BE2C (cell line): Measurements from ENCODE around the gene COBL.
"Not testable (repeated sequence)": the region's sequence is repeated elsewhere in the genome, so short reads cannot be mapped to it uniquely, and the experiment has no call there.

Experiments used
- DNase-seq: peaks from one replicate; pipeline ENCODE4 v3.0.0-alpha.2; 2020
- H3K27me3 ChIP-seq: fragments of 250-450 bp; sonication (Bioruptor Pico); 2 replicates; pipeline ENCODE4 v1.5.1; 2020; ENCODE audit warnings: mild to moderate bottlenecking
- H3K36me3 ChIP-seq: fragments of 250-450 bp; sonication (Bioruptor Pico); 2 replicates; pipeline ENCODE4 v1.5.1; 2020; ENCODE audit warnings: mild to moderate bottlenecking
- H3K4me1 ChIP-seq: fragments of 250-450 bp; sonication (Bioruptor Pico); 2 replicates; pipeline ENCODE4 v1.5.1; 2020
- H3K4me3 ChIP-seq: 2 replicates; pipeline ENCODE4 v1.5.1; 2011; ENCODE audit warnings: low read depth, low read length
- H3K9me3 ChIP-seq: fragments of 250-450 bp; sonication (Bioruptor Pico); 2 replicates; pipeline ENCODE4 v1.5.1; 2020
- CTCF ChIP-seq: IDR thresholded peaks from 2 replicates; pipeline ENCODE4 v1.5.1; 2012; ENCODE audit warnings: mild to moderate bottlenecking, low read depth, low read length

COBL gene

GRCh38 chr7:51000956-51001355 is 315.7 kb downstream of the COBL start:
- Histone ChIP-seq H3K9me3 (no peaks in the 10 kb centered on the region), H3K4me1 (no peaks in the 10 kb centered on the region), H3K27me3 (no peaks in the 10 kb centered on the region; the same call in 1 of the 2 replicates), H3K36me3 (no peaks in the 10 kb centered on the region), H3K4me3 (no peak overlapping the region)
- TF ChIP-seq CTCF: no peak
- no peak for DNase-seq

- no peak for TF ChIP-seq CTCF
- no peaks in the 10 kb centered on the region for H3K9me3 ChIP-seq
- no peak for DNase-seq
These were observed 321.8 kb downstream of the COBL start for GRCh38 chr7:50994753-50995319.

GRCh38 chr7:50990214-50990613 is 326.4 kb downstream of the COBL start:
- DNase-seq, H3K9me3 ChIP-seq, H3K4me1 ChIP-seq, H3K36me3 ChIP-seq, H3K4me3 ChIP-seq, H3K27me3 ChIP-seq: not testable (repeated sequence)

More at GRCh38 chr7:50994753-50995319, 321.8 kb downstream of the COBL start:
- Histone ChIP-seq H3K36me3 (no peaks in the 10 kb centered on the region), H3K4me1 (no peaks in the 10 kb centered on the region), H3K27me3 (no peaks in the 10 kb centered on the region), H3K4me3 (no peak overlapping the region)

GRCh38 chr7:50988988-50989387 is 327.6 kb downstream of the COBL start:
- Histone ChIP-seq H3K4me3 (no peak overlapping the region), H3K27me3 (no peaks in the 10 kb centered on the region), H3K4me1 (no peaks in the 10 kb centered on the region), H3K9me3 (no peaks in the 10 kb centered on the region; the same call in 1 of the 2 replicates), H3K36me3 (no peaks in the 10 kb centered on the region)
- no peak for DNase-seq
- TF ChIP-seq CTCF: no peak

- no peaks in the 10 kb centered on the region; the same call in 1 of the 2 replicates for H3K9me3 ChIP-seq
- no peak for TF ChIP-seq CTCF
- no peaks in the 10 kb centered on the region for H3K36me3 ChIP-seq
- no peak for DNase-seq
- H3K4me3 ChIP-seq: no peak overlapping the region
- H3K4me1 ChIP-seq: no peaks in the 10 kb centered on the region
- H3K27me3 ChIP-seq: no peaks in the 10 kb centered on the region
These were observed 328.1 kb downstream of the COBL start for GRCh38 chr7:50988465-50988864.

GRCh38 chr7:50985096-50985495 is 331.5 kb downstream of the COBL start:
- Histone ChIP-seq H3K36me3 (no peaks in the 10 kb centered on the region), H3K9me3 (no peaks in the 10 kb centered on the region; the same call in 1 of the 2 replicates), H3K4me3 (no peak overlapping the region), H3K4me1 (no peaks in the 10 kb centered on the region), H3K27me3 (no peaks in the 10 kb centered on the region)
- no peak for TF ChIP-seq CTCF
- no peak for DNase-seq

GRCh38 chr7:50983850-50984249 is 332.8 kb downstream of the COBL start:
- Histone ChIP-seq H3K4me3 (no peak overlapping the region), H3K36me3 (no peaks in the 10 kb centered on the region), H3K9me3 (no peaks in the 10 kb centered on the region; the same call in 1 of the 2 replicates), H3K4me1 (no peaks in the 10 kb centered on the region), H3K27me3 (no peaks in the 10 kb centered on the region)
- no peak for TF ChIP-seq CTCF
- DNase-seq: no peak
